Measurements from ENCODE around the gene IMMP2L.

- no peak for TF ChIP-seq POLR2AphosphoS5 (IDR thresholded peaks at IDR 0.05; ENCODE audit: low read depth, low read length)
- no peak for TF ChIP-seq CTCF (IDR thresholded peaks at IDR 0.05)
- no peak for TF ChIP-seq MEF2A (IDR thresholded peaks at IDR 0.05; ENCODE audit: borderline replicate concordance, low read depth)
- no peak for TF ChIP-seq NFIC (IDR thresholded peaks at IDR 0.05; ENCODE audit: borderline replicate concordance)
- TF ChIP-seq RFX5 (IDR thresholded peaks at IDR 0.05; ENCODE audit: low read length) = no peak
- no peak for TF ChIP-seq RXRA (IDR thresholded peaks at IDR 0.05; ENCODE audit: borderline replicate concordance, low read depth)
- no peak for TF ChIP-seq YY1 (IDR thresholded peaks at IDR 0.05; ENCODE audit: low read depth)
- no peak for TF ChIP-seq REST (IDR thresholded peaks at IDR 0.05; ENCODE audit: low read depth, low read length)
- no peak for TF ChIP-seq JUND (IDR thresholded peaks at IDR 0.05)
- TF ChIP-seq CHD2 (IDR thresholded peaks at IDR 0.05; ENCODE audit: low read length, partially characterized antibody) = no peak
- TF ChIP-seq GABPA (IDR thresholded peaks at IDR 0.05; ENCODE audit: low read depth) = no peak
- no peak for TF ChIP-seq USF2 (IDR thresholded peaks at IDR 0.05; ENCODE audit: borderline replicate concordance, low read depth, low read length)
- no peak for TF ChIP-seq SIN3A (IDR thresholded peaks at IDR 0.05; ENCODE audit: borderline replicate concordance, low read depth, low read length)
- TF ChIP-seq RCOR1 (IDR thresholded peaks at IDR 0.05; ENCODE audit: low read length) = no peak
These were observed 6.1 kb upstream of the IMMP2L start for GRCh38 chr7:111568419-111568818.

All from SK-N-SH (cell line).